DMS 273 (cell line): ENCODE data around the gene TMEM208.
A peak's percentile ranks its signal among the peaks of the same experiment; 100 is the strongest.

Experiments used
- DNase-seq: peaks from one replicate; lab custom pipeline; 2025; ENCODE audit not compliant: unreplicated experiment; lab: John Stamatoyannopoulos, UW

Gene TMEM208

GRCh38 chr16:67208154-67208896, 18.6 kb upstream of the TMEM208 start:
- DNase-seq = no peak

- no peak for DNase-seq
Observed at GRCh38 chr16:67209565-67209964, 17.4 kb upstream of the TMEM208 start.

- DNase-seq = peak; percentile 52
Observed at GRCh38 chr16:67210069-67210937, 16.6 kb upstream of the TMEM208 start.

GRCh38 chr16:67211674-67212073, 15.3 kb upstream of the TMEM208 start:
- DNase-seq = no peak

- DNase-seq = no peak
Observed at GRCh38 chr16:67212766-67213165, 14.2 kb upstream of the TMEM208 start.

- DNase-seq = no peak
Observed at GRCh38 chr16:67213197-67214019, 13.5 kb upstream of the TMEM208 start.

GRCh38 chr16:67215706-67216105, 11.2 kb upstream of the TMEM208 start:
- DNase-seq = no peak

- DNase-seq = no peak
Observed at GRCh38 chr16:67216612-67217490, 10.1 kb upstream of the TMEM208 start.

- no peak for DNase-seq
Observed at GRCh38 chr16:67223992-67224391, 2.9 kb upstream of the TMEM208 start.

GRCh38 chr16:67226295-67226803, 581 bp upstream of the TMEM208 start:
- DNase-seq = no peak

- no peak for DNase-seq
Observed at GRCh38 chr16:67227567-67227921, 614 bp downstream of the TMEM208 start.

- no peak for DNase-seq
Observed at GRCh38 chr16:67228034-67228785, 1.3 kb downstream of the TMEM208 start.

GRCh38 chr16:67228905-67229304, 2.0 kb downstream of the TMEM208 start:
- no peak for DNase-seq

- no peak for DNase-seq
Observed at GRCh38 chr16:67229906-67230808, 3.2 kb downstream of the TMEM208 start.

- peak; percentile 33 for DNase-seq
Observed at GRCh38 chr16:67230809-67231660, 4.1 kb downstream of the TMEM208 start.

- no peak for DNase-seq
Observed at GRCh38 chr16:67233596-67233995, 6.7 kb downstream of the TMEM208 start.

GRCh38 chr16:67234180-67234597, 7.3 kb downstream of the TMEM208 start:
- DNase-seq = no peak
